ENCODE measurements around the gene IQUB.

DNA sequence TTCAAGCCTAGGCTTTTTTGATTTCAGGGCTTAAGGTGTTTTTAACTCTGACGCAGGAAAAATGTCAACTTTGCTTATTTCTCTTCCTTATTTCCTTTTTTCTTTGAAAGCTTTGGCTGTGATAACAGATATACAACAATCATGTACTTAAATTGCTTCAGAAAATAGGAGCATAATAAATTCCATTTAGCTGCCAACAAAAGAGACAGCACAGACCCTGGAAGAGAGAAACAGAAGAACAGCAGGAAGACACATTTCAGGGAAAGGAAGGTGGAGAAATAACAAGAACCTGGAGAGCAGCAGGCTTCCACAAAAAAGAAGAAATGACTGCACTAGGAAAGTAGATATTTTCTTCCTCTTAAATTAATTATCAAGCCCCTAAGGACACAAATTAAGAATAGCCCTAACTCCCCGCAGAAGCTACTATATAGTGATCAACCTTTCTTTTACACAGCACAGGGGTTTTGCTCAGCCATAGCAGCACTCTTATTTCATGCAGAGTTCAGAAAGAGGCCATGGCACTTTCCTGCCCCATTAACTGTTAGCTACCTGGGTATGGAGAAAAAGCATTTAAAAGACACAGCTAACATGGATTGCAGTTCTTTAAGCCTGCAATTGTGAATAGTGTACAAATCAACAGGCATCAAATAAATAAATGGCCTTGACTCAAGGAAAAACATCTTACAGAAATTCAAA, 61.5 kb downstream of the IQUB start:
- no peak for TF ChIP-seq POLR2AphosphoS5 (IDR thresholded peaks at IDR 0.05)
- TF ChIP-seq, protein P1, sequence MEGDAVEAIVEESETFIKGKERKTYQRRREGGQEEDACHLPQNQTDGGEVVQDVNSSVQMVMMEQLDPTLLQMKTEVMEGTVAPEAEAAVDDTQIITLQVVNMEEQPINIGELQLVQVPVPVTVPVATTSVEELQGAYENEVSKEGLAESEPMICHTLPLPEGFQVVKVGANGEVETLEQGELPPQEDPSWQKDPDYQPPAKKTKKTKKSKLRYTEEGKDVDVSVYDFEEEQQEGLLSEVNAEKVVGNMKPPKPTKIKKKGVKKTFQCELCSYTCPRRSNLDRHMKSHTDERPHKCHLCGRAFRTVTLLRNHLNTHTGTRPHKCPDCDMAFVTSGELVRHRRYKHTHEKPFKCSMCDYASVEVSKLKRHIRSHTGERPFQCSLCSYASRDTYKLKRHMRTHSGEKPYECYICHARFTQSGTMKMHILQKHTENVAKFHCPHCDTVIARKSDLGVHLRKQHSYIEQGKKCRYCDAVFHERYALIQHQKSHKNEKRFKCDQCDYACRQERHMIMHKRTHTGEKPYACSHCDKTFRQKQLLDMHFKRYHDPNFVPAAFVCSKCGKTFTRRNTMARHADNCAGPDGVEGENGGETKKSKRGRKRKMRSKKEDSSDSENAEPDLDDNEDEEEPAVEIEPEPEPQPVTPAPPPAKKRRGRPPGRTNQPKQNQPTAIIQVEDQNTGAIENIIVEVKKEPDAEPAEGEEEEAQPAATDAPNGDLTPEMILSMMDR (IDR thresholded peaks at IDR 0.05): no peak
- TF ChIP-seq POLR2A (IDR thresholded peaks at IDR 0.05; ENCODE audit: low read depth): no peak
- no peak for TF ChIP-seq EP300 (IDR thresholded peaks at IDR 0.05)

Measured in esophagus muscularis mucosa (tissue), 4 donors.